ENCODE measurements around the gene MBD6. TPM values are rescaled to one million over a fixed set of nuclear protein-coding genes. Genes with fewer than 3 reads are reported as not detected.

MBD6 gene
- total and polyA plus RNA-seq, 2 of the 8 experiments (the other 6 are each of a cell fraction or from before 2014, with no cell fraction given), result 3.9 to 32.3 TPM

DNA sequence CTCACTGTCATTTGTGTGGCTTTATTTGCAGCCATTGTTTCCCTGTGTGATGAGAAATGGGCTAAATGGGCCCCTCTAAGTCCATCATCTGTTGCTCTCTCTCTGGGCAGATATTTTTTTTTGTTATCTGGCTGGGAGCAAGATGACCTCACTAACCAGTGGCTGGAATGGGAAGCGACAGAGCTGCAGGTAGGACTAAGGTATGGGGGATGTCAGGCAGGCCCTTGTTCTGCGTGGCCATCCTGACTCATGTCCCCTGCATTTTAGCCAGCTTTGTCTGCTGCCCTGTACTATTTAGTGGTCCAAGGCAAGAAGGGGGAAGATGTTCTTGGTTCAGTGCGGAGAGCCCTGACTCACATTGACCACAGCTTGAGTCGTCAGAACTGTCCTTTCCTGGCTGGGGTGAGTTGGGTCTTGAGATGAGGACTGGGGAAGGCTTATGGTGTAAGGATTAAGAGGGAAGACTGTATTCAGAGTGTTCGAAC is 33.4 kb upstream of the MBD6 start:
- Histone ChIP-seq H3K18ac (ENCODE audit: extremely low read depth, low read length) (no peak overlapping the region), H3K9me3 (ENCODE audit: insufficient read depth in 2 of 2, low read depth in 1 of 2, low read length in 1 of 2) (no peaks in the 10 kb centered on the region; a peak in 1 of 4 replicates), H2BK20ac (ENCODE audit: low read length) (no peak overlapping the region), H4K20me1 (replicated peaks in 1 of 2; ENCODE audit: control insufficient read depth in 1 of 2, insufficient read depth in 2 of 2, low read length in 2 of 2) (peaks cover 0 to 3% of the 10 kb centered on the region in 2 experiments), H3K79me2 (ENCODE audit: control insufficient read depth in 1 of 2, insufficient read depth in 2 of 2, low read length in 2 of 2) (peaks cover 14 to 28% of the 10 kb centered on the region in 2 experiments), H3K27ac (ENCODE audit: low read depth, low read length) (no peak overlapping the region; the same call in 1 of the 2 replicates), H3K14ac (ENCODE audit: insufficient read length) (no peak overlapping the region), H2BK12ac (ENCODE audit: low read depth, low read length) (no peak overlapping the region), H3K36me3 (ENCODE audit: control insufficient read depth in 2 of 4, insufficient read depth in 4 of 4, low read length in 3 of 4) (peaks cover 22 to 46% (median 40%) of the 10 kb centered on the region in 4 experiments), H2AK5ac (ENCODE audit: low read depth, low read length) (no peak overlapping the region), H2BK120ac (replicated peaks; ENCODE audit: low read depth, low read length) (no peak overlapping the region), H3K4ac (replicated peaks; ENCODE audit: insufficient read length, low read depth, low read length) (no peak overlapping the region), H3K27me3 (replicated peaks in 1 of 4; ENCODE audit: control insufficient read depth in 3 of 4, extremely low read depth in 1 of 4, insufficient read depth in 3 of 4, low read length in 3 of 4) (no peaks in the 10 kb centered on the region), H3K4me3 (ENCODE audit: extremely low read depth in 1 of 4, insufficient read depth in 2 of 4, low read depth in 3 of 4, low read length in 4 of 4) (peak overlapping the region; percentile 77 to 99 (median 94); a peak in 7 of 8 replicates), H2BK5ac (ENCODE audit: low read depth, low read length) (peak overlapping the region; percentile 98; the same call in 1 of the 2 replicates), H4K91ac (replicated peaks; ENCODE audit: insufficient read length, low read length) (no peak overlapping the region), H3K9ac (replicated peaks in 1 of 4; ENCODE audit: extremely low read depth in 1 of 4, low read depth in 3 of 4, low read length in 3 of 4) (peak overlapping the region in 1 of 4 experiments; percentile 61; a peak in 3 of 7 replicates), H3K56ac (replicated peaks; ENCODE audit: insufficient read length, low read depth, low read length) (no peak overlapping the region), H3K23ac (ENCODE audit: insufficient read length) (no peak overlapping the region), H4K8ac (ENCODE audit: extremely low read depth, insufficient read depth, low read length) (no peak overlapping the region), H3K4me1 (replicated peaks in 1 of 4; ENCODE audit: control insufficient read depth in 3 of 4, insufficient read depth in 4 of 4, low read length in 3 of 4) (peaks cover 0 to 7% (median 2%) of the 10 kb centered on the region in 4 experiments; a peak in 5 of 7 replicates), H3K23me2 (ENCODE audit: low read depth, low read length) (peaks cover 7% of the 10 kb centered on the region; the same call in 1 of the 2 replicates), H2AFZ (ENCODE audit: low read length) (no peak overlapping the region), H3K79me1 (ENCODE audit: low read depth, low read length) (peaks cover 8% of the 10 kb centered on the region; the same call in 1 of the 2 replicates), H4K5ac (ENCODE audit: insufficient read length, low read depth, low read length) (no peak overlapping the region), H3K4me2 (ENCODE audit: insufficient read depth in 1 of 2, low read depth in 2 of 2, low read length in 2 of 2) (peak overlapping the region; percentile 66 to 74), H2BK15ac (ENCODE audit: low read length) (no peak overlapping the region)
- DNase-seq (ENCODE audit: low read depth in 1 of 2, low spot score in 2 of 2) (no peak), FAIRE-seq (no peak)
- ChIA-PET POLR2A (ENCODE audit: partially characterized antibody) (interaction anchor here (0.5 to 1.5 kb wide), 5 partner anchors 37 to 354 kb away, joined by 3 to 5 read pairs (median 4); no protein-coding TSS in a partner anchor), CTCF (ENCODE audit: partially characterized antibody) (interaction anchor here (1.9 to 25.1 kb wide), 3 partner anchors 9 to 31 kb away, joined by 5 to 441 read pairs (median 34); partner anchors contain the start of genes GLI1 and INHBE)
- 99% methylated on average over 5 of the region's 5 CpGs; no CpG with 5 or more reads in 1 of the 2 experiments for WGBS, 2 experiments (ENCODE audit: extremely low coverage in 1 of 2, insufficient coverage in 1 of 2, insufficient read length in 1 of 2, insufficient replicate concordance in 2 of 2, low coverage in 1 of 2, low lambda C conversion rate in 2 of 2, missing lambda C conversion rate in 1 of 2)
- TF ChIP-seq RNF2 (IDR thresholded peaks at IDR 0.05; ENCODE audit: borderline replicate concordance, low read depth, low read length, missing control alignments, poor library complexity, severe bottlenecking), result no peak
- TF ChIP-seq CBX5 (IDR thresholded peaks at IDR 0.05; ENCODE audit: low read depth, low read length), result no peak
- TF ChIP-seq SAP30 (IDR thresholded peaks at IDR 0.05; ENCODE audit: insufficient read depth, insufficient replicate concordance, low read length), result no peak
- TF ChIP-seq SP1 (IDR thresholded peaks at IDR 0.05; ENCODE audit: low read depth, low read length), result no peak
- no peak for TF ChIP-seq GABPA (IDR thresholded peaks at IDR 0.05; ENCODE audit: borderline replicate concordance, insufficient read depth, low read length)
- no peak for TF ChIP-seq CHD2 (IDR thresholded peaks at IDR 0.05; ENCODE audit: low read length)
- TF ChIP-seq, protein P1, sequence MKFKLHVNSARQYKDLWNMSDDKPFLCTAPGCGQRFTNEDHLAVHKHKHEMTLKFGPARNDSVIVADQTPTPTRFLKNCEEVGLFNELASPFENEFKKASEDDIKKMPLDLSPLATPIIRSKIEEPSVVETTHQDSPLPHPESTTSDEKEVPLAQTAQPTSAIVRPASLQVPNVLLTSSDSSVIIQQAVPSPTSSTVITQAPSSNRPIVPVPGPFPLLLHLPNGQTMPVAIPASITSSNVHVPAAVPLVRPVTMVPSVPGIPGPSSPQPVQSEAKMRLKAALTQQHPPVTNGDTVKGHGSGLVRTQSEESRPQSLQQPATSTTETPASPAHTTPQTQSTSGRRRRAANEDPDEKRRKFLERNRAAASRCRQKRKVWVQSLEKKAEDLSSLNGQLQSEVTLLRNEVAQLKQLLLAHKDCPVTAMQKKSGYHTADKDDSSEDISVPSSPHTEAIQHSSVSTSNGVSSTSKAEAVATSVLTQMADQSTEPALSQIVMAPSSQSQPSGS (IDR thresholded peaks at IDR 0.05; ENCODE audit: low read length), result no peak
- TF ChIP-seq SUZ12 (IDR thresholded peaks at IDR 0.05; ENCODE audit: low read length), result no peak
- TF ChIP-seq, protein P2, sequence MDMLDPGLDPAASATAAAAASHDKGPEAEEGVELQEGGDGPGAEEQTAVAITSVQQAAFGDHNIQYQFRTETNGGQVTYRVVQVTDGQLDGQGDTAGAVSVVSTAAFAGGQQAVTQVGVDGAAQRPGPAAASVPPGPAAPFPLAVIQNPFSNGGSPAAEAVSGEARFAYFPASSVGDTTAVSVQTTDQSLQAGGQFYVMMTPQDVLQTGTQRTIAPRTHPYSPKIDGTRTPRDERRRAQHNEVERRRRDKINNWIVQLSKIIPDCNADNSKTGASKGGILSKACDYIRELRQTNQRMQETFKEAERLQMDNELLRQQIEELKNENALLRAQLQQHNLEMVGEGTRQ (IDR thresholded peaks at IDR 0.05; ENCODE audit: low read length), result no peak

Measured in H1 (cell line).